HL-60 (cell line): ENCODE measurements around the gene CPLX4.

Source experiments
- DNase-seq, 2 experiments: peaks; one replicate each; pipeline ENCODE4 v3.0.0-alpha.2; 2010 to 2020; ENCODE audit warnings: low read depth in 1 of 2, low spot score in 1 of 2
- H3K27ac ChIP-seq: fragments of 250-450 bp; sonication (Bioruptor Pico); replicated peaks from 2 replicates; pipeline ENCODE4 v1.5.1; 2020; ENCODE audit warnings: mild to moderate bottlenecking, moderate library complexity
- H3K27me3 ChIP-seq: fragments of 250-450 bp; sonication (Bioruptor Pico); 2 replicates; pipeline ENCODE4 v1.5.1; 2021; ENCODE audit warnings: mild to moderate bottlenecking, moderate library complexity; ENCODE audit not compliant: insufficient read depth, poor library complexity, severe bottlenecking
- H3K4me3 ChIP-seq: replicated peaks from 2 replicates; pipeline ENCODE4 v1.5.1; 2011; ENCODE audit warnings: mild to moderate bottlenecking, control low read depth, low read length; ENCODE audit not compliant: insufficient read depth
- CTCF ChIP-seq: IDR thresholded peaks from one replicate; pipeline ENCODE4 v1.5.1; 2011; ENCODE audit warnings: low read length, control low read depth, inconsistent platforms; ENCODE audit not compliant: insufficient read depth
- GABPA ChIP-seq: IDR thresholded peaks from 2 replicates; pipeline ENCODE4 v1.6.1; 2012; ENCODE audit warnings: low read depth
- POLR2AphosphoS5 ChIP-seq: IDR thresholded peaks from 2 replicates; pipeline ENCODE4 v1.6.1; 2012; ENCODE audit warnings: low read depth
- REST ChIP-seq: IDR thresholded peaks from 2 replicates; pipeline ENCODE4 v1.6.1; 2012; ENCODE audit warnings: low read depth; ENCODE audit not compliant: insufficient replicate concordance
- SPI1 ChIP-seq: IDR thresholded peaks from 2 replicates; pipeline ENCODE4 v1.6.1; 2012; ENCODE audit warnings: low read depth, mild to moderate bottlenecking, borderline replicate concordance

Gene CPLX4

GRCh38 chr18:59298871-59299270 lies 19.6 kb downstream of the CPLX4 start:
- Histone ChIP-seq H3K27ac (no peak overlapping the region), H3K27me3 (peaks cover 7% of the 10 kb centered on the region), H3K4me3 (no peak overlapping the region)
- no peak for TF ChIP-seq POLR2AphosphoS5
- TF ChIP-seq GABPA: no peak
- TF ChIP-seq REST: no peak
- TF ChIP-seq SPI1: no peak
- no peak for TF ChIP-seq CTCF
- DNase-seq: no peak

- no peak overlapping the region for H3K27ac ChIP-seq
- no peak for TF ChIP-seq POLR2AphosphoS5
- no peak overlapping the region for H3K4me3 ChIP-seq
- no peak for DNase-seq
- peaks cover 8% of the 10 kb centered on the region for H3K27me3 ChIP-seq
These were observed 25.1 kb downstream of the CPLX4 start for GRCh38 chr18:59293317-59293716.

- H3K4me3 ChIP-seq: no peak overlapping the region
- H3K27me3 ChIP-seq: peaks cover 28% of the 10 kb centered on the region
- H3K27ac ChIP-seq: no peak overlapping the region
- TF ChIP-seq POLR2AphosphoS5 (no peak), REST (no peak), SPI1 (no peak)
- no peak for DNase-seq
These were observed 32.1 kb downstream of the CPLX4 start for GRCh38 chr18:59286341-59286740.

DNA sequence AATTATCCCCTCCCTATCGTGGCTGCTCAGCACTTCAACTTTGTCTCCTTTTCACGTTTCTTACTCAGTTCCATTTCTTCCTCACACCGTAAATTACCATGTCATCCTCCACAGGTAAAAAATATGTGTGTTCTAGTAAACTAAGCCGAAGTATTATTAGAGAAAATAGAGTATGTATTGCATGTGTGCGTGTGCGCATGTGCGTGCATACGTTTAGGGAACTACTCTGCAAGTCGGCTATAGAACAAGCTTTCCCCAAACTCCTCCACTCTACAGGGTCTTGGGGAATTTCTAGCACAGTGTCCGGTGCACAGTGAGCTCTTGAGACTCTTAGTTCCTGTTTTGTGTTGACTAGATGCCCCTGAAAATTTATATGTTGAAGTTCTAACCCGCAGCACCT lies 36.1 kb downstream of the CPLX4 start:
- TF ChIP-seq REST (no peak), SPI1 (no peak), POLR2AphosphoS5 (no peak), CTCF (no peak), GABPA (no peak)
- no peak overlapping the region for H3K4me3 ChIP-seq
- peaks cover 47% of the 10 kb centered on the region for H3K27me3 ChIP-seq
- no peak for DNase-seq
- no peak overlapping the region for H3K27ac ChIP-seq
